ENCODE results near the gene ANKRD44.

The ANKRD44 gene

GRCh38 chr2:197144183-197144582, 166.4 kb downstream of the ANKRD44 start:
- DNase-seq (ENCODE audit: low read depth): no peak

- DNase-seq (ENCODE audit: low read depth): no peak
Observed at GRCh38 chr2:197141702-197142473, 168.7 kb downstream of the ANKRD44 start.

- no peak for DNase-seq (ENCODE audit: low read depth)
Observed at GRCh38 chr2:197140045-197140444, 170.5 kb downstream of the ANKRD44 start.

GRCh38 chr2:197138506-197138905, 172.1 kb downstream of the ANKRD44 start:
- no peak for DNase-seq (ENCODE audit: low read depth)

GRCh38 chr2:197137826-197138477, 172.6 kb downstream of the ANKRD44 start:
- peak; percentile 27 for DNase-seq (ENCODE audit: low read depth)

- DNase-seq (ENCODE audit: low read depth): peak; percentile 59
Observed at GRCh38 chr2:197137231-197137630, 173.3 kb downstream of the ANKRD44 start.

- DNase-seq (ENCODE audit: low read depth): no peak
Observed at GRCh38 chr2:197136452-197136851, 174.1 kb downstream of the ANKRD44 start.

GRCh38 chr2:197135806-197136205, 174.8 kb downstream of the ANKRD44 start:
- no peak for DNase-seq (ENCODE audit: low read depth)

GRCh38 chr2:197134206-197134605, 176.4 kb downstream of the ANKRD44 start:
- DNase-seq (ENCODE audit: low read depth): no peak

- no peak for DNase-seq (ENCODE audit: low read depth)
Observed at GRCh38 chr2:197131558-197131855, 179.1 kb downstream of the ANKRD44 start.

GRCh38 chr2:197130318-197130717, 180.3 kb downstream of the ANKRD44 start:
- no peak for DNase-seq (ENCODE audit: low read depth)

GRCh38 chr2:197128897-197129296, 181.7 kb downstream of the ANKRD44 start:
- DNase-seq (ENCODE audit: low read depth): peak; percentile 24

- no peak for DNase-seq (ENCODE audit: low read depth)
Observed at GRCh38 chr2:197128126-197128525, 182.5 kb downstream of the ANKRD44 start.

GRCh38 chr2:197126630-197127352, 183.8 kb downstream of the ANKRD44 start:
- no peak for DNase-seq (ENCODE audit: low read depth)

GRCh38 chr2:197124639-197125390, 185.8 kb downstream of the ANKRD44 start:
- DNase-seq (ENCODE audit: low read depth): peak; percentile 85

GRCh38 chr2:197122821-197123220, 187.8 kb downstream of the ANKRD44 start:
- DNase-seq (ENCODE audit: low read depth): no peak

- no peak for DNase-seq (ENCODE audit: low read depth)
Observed at GRCh38 chr2:197121756-197122385, 188.7 kb downstream of the ANKRD44 start.

GRCh38 chr2:197121255-197121654, 189.3 kb downstream of the ANKRD44 start:
- no peak for DNase-seq (ENCODE audit: low read depth)

- no peak for DNase-seq (ENCODE audit: low read depth)
Observed at GRCh38 chr2:197116306-197116879, 194.2 kb downstream of the ANKRD44 start.

- no peak for DNase-seq (ENCODE audit: low read depth)
Observed at GRCh38 chr2:197115325-197115724, 195.3 kb downstream of the ANKRD44 start.

GRCh38 chr2:197113275-197113711, 197.3 kb downstream of the ANKRD44 start:
- DNase-seq (ENCODE audit: low read depth): peak; percentile 51

Data from EH (cell line).